HCT116 (cell line): ENCODE measurements around the gene GGCT. TPM values are rescaled to one million over a fixed set of nuclear protein-coding genes. Genes with fewer than 3 reads are reported as not detected.

ENCODE experiments used
- CEBPB ChIP-seq: IDR thresholded peaks from 2 replicates; pipeline ENCODE4 v1.6.1; 2012; ENCODE audit warnings: low read depth
- CTCF ChIP-seq, 3 experiments: fragments of 200-600 bp in 1 of 3; sonication (generic) in 1 of 3; IDR thresholded peaks in 2 of 3; conservative IDR thresholded peaks in 1 of 3; 2 replicates each; pipeline ENCODE4 v1.5.1; 2012 to 2017; ENCODE audit warnings: low read depth in 2 of 3, low read length in 2 of 3, antibody characterized with exemption in 1 of 3, borderline replicate concordance in 1 of 3, control low read depth in 1 of 3, mild to moderate bottlenecking in 1 of 3, mixed read lengths in 1 of 3, mixed run types in 1 of 3, moderate library complexity in 1 of 3; ENCODE audit not compliant: insufficient read depth in 1 of 3
- ELF1 ChIP-seq: IDR thresholded peaks from 2 replicates; pipeline ENCODE4 v1.6.1; 2012; ENCODE audit warnings: low read depth, borderline replicate concordance
- EZH2 ChIP-seq: fragments of 200-600 bp; sonication (generic); IDR thresholded peaks from 2 replicates; pipeline ENCODE4 v1.6.1; 2017; ENCODE audit warnings: antibody characterized with exemption, mixed run types
- FOSL1 ChIP-seq: IDR thresholded peaks from 2 replicates; pipeline ENCODE4 v1.6.1; 2012; ENCODE audit warnings: low read depth
- POLR2A ChIP-seq: IDR thresholded peaks from 2 replicates; pipeline ENCODE4 v1.7.0; 2011; ENCODE audit warnings: borderline replicate concordance; ENCODE audit not compliant: insufficient read depth, insufficient read length; ENCODE audit errors: extremely low read depth
- POLR2AphosphoS5 ChIP-seq: IDR thresholded peaks from 2 replicates; pipeline ENCODE4 v1.6.1; 2011; ENCODE audit warnings: mild to moderate bottlenecking, low read depth, low read length, moderate library complexity
- REST ChIP-seq: IDR thresholded peaks from 2 replicates; pipeline ENCODE4 v1.6.1; 2012; ENCODE audit warnings: low read depth
- TCF7L2 ChIP-seq: IDR thresholded peaks from 2 replicates; pipeline ENCODE4 v1.7.0; 2011; ENCODE audit warnings: borderline replicate concordance, inconsistent platforms; ENCODE audit not compliant: insufficient read depth, insufficient read length; ENCODE audit errors: extremely low read depth
- ZFX ChIP-seq: fragments of 450-650 bp; IDR thresholded peaks from 2 replicates; pipeline ENCODE4 v1.6.1; 2017
- total RNA-seq: library from RNA; stranded (reverse); gene quantifications from one replicate; pipeline ENCODE4 v1.2.1, GENCODE V29; 2021; ENCODE audit not compliant: unreplicated experiment

Gene GGCT
- total RNA-seq, 1 experiment from 2014 or later, result 60.6 TPM

GRCh38 chr7:30546596-30546995 is 42.0 kb upstream of the GGCT start (continued):
- TF ChIP-seq REST (no peak), ELF1 (no peak), TCF7L2 (no peak), CEBPB (no peak), CTCF (IDR thresholded peaks at IDR 0.05 in 2 of 3, conservative IDR thresholded peaks at IDR 0.05 in 1 of 3; ENCODE audit: borderline replicate concordance in 1 of 3, insufficient read depth in 1 of 3, low read depth in 2 of 3, low read length in 2 of 3) (no peak), POLR2A (no peak), ZFX (no peak), EZH2 (no peak), POLR2AphosphoS5 (no peak), FOSL1 (no peak)
